MV-4-11 (cell line): Measurements from ENCODE around the gene F5.

Experiments
- DNase-seq: peaks from one replicate; lab custom pipeline; 2025; lab: John Stamatoyannopoulos, UW

Gene F5

DNA sequence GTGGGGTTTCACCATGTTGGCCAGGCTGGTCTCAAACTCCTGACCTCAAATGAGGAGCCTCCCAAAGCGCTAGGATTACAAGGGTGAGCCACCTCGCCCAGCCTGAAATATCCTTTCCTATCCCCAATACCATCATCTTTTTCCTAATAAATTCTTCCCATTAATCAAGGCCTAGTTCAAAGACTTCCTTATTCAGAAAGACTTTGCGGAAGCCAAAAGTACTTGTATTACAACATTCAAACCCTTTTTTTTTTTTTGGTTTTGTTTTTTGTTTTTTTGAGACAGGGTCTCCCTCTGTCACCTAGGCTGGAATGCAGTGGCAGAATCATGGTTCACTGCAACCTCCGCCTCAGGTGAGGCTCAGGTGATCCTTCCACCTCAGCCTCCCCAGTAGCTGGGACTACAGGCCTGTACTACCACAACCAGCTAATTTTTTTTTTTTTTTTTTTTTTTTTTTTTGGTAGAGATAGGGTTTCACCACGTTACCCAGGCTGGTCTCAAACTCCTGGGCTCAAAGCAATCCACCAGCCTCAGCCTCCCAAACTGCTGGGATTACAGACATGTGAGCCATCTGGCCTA is 108.1 kb downstream of the F5 start:
- no peak for DNase-seq

DNA sequence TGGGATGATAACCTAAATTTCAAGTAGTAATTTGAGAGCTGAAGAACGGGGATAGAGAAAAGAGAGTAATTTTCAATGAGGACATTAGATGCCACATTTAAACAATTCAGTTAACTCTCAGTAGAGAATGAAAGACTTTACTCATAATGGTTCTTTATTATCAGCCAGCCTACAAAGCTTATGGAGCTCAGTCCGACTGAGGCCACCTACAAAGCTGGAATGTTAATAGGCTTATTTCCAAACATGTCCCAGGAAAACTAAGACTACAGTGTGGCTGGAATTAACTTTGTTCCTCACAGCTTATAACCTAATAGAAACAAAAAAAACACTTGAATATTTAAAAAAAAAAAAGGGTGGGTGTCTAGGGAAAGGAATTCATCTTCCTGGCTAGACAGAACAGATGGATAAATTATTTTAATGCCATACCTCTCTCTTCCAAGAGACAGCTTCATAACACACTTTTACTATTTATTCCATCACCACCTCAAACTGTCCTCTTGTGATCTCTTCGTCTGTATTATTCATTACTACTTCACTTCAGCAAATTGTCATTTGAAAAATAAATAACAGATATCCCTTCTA is 110.4 kb downstream of the F5 start:
- DNase-seq: no peak

DNA sequence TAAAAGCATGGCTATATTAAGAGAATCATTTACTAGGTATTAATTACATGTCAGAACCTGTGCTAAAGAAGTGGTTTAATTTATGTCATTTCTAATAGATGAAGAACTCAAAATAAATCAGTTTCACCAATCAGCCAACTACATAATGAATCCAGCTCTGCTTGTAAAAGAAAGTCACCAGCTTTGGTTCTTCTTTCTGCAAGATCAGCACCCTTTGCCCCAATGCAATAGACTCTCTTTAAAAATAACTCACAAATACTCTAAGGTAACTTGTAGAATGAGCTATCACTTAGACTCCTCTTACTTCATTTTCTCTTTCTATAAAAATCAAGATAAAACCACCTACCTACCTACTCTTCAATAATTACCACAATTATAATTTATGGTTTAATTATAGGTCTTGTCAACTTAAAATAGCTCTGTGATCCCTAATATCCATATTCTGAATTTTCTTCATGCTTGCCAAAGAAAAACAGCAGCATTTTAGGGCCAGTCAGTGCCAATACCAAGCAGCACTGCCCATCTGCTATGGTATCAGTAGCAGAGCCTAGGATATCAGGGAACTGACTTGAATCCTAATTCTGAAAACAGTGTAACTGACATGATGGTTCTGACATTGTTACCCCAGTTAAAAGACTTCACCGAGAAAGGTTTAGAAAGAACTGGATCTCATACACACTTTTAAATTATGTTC is 111.8 kb downstream of the F5 start:
- DNase-seq: no peak

DNA sequence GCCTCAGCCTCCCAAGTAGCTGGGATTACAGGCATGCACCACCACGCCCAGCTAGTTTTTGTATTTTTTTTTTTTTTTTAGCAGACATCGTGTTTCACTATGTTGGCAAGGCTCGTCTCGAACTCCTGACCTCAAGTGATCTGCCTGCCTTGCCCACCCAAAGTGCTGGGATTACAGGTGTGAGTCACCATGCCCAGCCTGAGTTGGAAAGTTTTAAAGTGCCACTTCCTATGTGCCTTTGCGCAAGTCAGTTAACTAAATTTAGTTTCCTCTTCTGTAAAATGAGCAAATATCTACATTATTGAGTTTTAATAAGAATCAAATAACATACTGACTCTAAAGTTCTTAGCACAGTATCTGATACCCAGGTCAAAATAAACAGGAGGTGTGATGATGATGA is 112.9 kb downstream of the F5 start:
- peak; percentile 28 for DNase-seq

DNA sequence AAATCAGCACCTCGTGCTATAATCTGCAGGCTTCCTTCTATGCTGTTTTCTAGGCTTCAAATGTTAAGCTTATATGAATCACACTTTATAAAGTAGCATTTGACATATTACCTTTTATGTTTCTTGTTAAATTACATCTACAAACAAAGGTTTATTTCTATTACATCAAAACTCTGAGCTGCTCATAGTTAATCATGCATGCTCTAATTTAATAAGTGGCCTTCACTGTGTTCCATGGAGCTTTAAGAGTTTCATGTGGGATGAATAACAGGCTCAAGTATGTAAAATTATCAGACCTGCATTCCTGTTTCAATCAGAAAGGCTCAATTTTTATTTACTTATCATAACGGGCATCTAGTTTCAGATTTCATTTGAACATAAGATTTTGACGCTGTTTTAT is 113.5 kb downstream of the F5 start:
- DNase-seq: no peak

DNA sequence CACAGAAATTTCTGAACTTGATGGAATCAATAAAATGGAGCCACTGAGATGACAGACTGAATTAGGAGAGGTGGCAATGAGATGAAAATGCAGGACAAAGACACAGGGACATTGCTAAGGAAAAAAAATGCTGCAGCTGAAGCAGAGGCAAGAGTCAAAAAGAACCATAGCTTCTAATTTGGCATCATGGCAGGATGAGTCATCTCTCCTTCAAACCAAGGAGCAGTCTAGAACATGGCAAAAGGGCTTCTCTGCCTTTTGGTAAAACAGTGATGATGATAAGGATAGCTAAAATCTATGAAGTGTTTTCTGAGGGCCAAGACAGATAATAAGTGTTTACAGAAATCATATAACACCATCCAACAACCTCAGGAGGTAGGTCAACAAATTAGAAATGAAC is 117.3 kb downstream of the F5 start:
- no peak for DNase-seq

DNA sequence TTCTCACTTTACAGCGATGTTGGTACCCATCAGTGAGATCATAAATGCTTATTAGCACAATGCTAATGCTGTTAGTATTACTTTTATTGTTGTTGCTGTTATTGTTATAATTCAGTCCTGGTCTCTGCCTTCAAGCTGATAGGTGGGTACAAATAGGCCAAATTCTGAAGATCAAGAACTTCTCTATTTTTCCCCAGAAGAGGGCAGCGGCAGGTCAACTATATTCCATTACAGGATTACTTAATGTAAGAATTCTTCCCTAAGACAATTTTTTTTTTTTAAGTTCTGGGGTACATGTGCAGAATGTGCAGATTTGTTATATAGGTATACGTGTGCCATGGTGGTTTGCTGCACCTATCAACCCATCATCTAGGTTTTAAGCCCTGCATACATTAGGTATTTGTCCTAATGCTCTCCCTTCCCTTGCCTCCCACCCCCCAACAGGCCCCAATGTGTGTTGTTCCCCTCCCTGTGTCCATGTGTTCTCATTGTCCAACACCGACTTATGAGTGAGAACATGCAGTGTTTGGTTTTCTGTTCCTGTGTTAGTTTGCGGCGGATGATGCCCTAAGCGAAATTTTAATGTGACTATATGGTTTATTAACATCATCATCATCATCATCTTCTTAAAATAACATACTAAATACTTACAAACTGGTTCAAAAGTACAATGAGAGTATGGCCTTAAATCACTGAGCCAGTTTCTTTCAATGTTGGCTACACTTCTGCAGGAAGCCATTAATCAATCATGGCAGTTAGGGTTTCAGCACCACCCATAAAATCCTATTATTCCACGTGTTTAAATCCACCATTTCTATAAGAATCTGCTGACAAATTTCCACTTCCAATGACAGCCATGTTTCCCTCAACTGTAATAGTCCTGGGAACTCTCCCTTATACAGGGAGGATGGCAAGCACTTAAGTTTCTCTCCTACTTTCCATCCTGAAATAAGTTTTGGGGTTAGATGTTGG is 119.7 kb downstream of the F5 start:
- peak; percentile 12 for DNase-seq

DNA sequence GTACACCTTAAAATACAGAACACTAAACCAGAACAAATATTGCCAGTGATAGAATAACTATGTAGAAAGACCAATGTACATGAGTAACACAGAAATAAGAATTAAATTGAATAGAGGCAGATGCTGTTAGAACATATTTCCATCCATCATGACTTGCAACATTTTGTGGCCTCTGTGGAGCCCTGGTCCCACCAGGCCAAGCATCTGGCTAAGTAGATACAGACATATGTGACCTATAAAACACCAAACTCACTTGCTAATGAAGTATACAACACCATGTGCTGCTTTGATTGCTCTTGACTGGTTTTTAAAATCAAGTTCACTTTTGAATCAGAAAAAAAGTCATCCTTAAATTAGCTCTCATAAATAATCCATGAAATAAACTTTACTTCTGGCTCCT is 121.0 kb downstream of the F5 start:
- DNase-seq: no peak
